ENCODE data around the gene CCDC142.

CCDC142 gene

DNA sequence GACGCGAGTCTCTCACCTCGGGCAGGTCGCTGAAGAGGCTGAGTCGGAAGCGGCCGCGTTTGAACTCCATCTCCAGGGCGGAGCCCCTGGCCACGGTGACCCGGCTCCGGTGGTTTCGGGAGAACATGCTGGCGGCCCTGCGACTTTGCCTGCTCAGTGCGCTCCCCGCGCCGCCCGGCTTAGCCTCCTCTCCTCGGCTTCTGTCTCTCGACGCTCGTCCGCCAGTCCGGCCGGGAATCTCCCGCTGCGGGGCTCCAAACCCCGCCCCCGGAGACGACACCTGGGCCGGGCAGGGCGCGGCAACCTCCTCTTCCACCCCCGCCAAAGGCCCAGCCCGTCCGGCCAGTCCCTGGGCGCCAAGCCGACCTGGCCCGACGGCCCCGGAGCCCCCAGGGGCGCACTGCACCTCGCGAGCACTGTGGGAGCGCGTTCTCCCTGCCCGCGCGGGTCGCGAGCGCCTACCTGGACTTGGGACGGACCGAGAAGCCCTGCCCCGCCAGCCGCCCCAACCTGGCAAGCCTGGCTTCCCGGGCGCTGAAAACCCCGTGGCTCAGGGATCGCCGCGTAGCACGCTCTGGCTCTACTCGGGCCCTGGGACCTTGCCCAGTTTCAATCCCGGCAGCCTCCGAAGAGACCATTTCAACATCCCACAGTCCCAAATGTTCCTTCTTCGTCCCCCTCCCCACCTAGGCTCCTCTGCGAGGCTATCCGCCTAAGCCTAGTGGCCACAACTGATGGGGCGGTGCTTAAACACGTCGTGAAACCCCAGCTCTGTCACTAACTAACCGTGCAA is 40.9 kb downstream of the CCDC142 start, which contains the start of gene RTKN:
RTKN (minus strand) TSS at position 248 of the 793 bp plus-strand sequence; CDS start at position 127, 121 bp downstream.
- peak in 1 of 2 donors; percentile 17 for DNase-seq (ENCODE audit: low read depth in 2 of 2)
- TF ChIP-seq, protein P1, sequence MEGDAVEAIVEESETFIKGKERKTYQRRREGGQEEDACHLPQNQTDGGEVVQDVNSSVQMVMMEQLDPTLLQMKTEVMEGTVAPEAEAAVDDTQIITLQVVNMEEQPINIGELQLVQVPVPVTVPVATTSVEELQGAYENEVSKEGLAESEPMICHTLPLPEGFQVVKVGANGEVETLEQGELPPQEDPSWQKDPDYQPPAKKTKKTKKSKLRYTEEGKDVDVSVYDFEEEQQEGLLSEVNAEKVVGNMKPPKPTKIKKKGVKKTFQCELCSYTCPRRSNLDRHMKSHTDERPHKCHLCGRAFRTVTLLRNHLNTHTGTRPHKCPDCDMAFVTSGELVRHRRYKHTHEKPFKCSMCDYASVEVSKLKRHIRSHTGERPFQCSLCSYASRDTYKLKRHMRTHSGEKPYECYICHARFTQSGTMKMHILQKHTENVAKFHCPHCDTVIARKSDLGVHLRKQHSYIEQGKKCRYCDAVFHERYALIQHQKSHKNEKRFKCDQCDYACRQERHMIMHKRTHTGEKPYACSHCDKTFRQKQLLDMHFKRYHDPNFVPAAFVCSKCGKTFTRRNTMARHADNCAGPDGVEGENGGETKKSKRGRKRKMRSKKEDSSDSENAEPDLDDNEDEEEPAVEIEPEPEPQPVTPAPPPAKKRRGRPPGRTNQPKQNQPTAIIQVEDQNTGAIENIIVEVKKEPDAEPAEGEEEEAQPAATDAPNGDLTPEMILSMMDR (IDR thresholded peaks at IDR 0.05; ENCODE audit: low read depth, low read length) = no peak
- H3K4me3 ChIP-seq (replicated peaks in 1 of 2; ENCODE audit: low read depth in 2 of 2, low read length in 2 of 2) = peak within 1 kb of the TSS; percentile 59 to 71

DNA sequence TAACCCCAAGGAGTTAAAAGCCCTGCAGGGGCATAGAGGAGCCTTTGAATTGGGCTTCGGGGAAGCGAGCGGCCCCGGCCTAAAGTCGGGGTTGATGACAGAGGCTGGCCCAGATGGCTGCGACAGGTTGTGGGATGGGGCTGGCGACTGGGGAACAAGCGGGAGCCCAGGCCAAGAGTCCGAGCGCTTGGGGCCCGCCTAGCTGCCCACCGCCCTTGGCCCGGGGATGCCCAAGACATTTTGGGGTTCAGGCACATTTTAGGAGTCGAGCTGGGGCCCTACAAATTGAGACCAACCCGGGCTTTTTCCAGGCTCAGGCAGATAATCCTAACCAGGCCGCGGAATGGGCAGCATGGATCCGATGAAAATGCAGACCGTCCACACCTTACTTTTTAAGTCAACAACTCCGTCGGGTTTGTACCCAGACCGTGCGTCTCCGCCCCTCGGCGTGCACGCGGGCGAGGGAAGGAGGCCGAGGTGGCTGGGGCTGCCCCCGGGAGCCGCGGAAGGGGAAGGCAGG is 41.6 kb downstream of the CCDC142 start:
- no peak for DNase-seq (ENCODE audit: low read depth in 2 of 2)
- TF ChIP-seq, protein P1 (IDR thresholded peaks at IDR 0.05; ENCODE audit: low read depth, low read length) = no peak
- no peak overlapping the region for H3K4me3 ChIP-seq (replicated peaks in 1 of 2; ENCODE audit: low read depth in 2 of 2, low read length in 2 of 2)

DNA sequence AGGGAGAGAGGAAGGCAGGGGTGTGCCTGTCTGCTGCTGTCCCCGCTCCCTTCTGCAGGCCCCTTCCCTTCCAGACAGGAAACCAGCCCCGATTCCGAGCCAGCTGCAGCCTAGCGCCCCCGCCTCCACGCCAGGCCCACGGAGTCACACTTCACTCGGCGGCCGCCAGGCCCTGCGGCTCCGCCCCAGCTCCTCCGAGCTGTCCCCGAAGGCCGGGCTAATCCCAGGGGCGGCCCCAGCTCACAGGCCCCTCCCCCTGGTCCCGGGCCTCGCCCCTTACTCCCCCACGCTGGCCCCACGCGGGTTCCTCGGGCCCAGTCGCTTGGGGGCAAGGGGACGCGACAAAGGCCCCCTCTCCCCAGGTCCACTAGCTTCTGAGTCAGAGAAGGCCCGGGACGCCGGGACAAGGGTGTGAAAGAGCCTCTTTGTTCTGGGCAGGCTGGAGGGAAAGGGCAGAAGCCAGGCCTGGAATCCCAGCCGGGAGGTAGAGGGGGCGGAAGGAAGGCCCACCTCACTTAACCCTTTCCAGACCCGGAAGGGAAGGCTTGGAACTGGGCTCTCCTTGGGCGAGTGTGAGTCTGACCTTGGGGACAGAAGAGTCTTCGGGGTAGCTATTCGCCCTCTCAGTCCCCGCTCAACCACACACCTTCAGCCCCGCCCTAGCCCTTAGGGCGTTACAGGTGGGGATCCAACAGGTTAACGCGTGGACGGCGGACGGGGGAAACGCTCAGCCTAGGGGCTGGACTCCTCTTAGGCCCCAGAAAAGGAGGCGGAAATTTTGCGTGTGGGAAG is 42.2 kb downstream of the CCDC142 start:
- peak; percentile 77 to 91 for DNase-seq (ENCODE audit: low read depth in 2 of 2)
- peak overlapping the region; percentile 59 to 71 for H3K4me3 ChIP-seq (replicated peaks in 1 of 2; ENCODE audit: low read depth in 2 of 2, low read length in 2 of 2)
- TF ChIP-seq, protein P1 (IDR thresholded peaks at IDR 0.05; ENCODE audit: low read depth, low read length) = peak; percentile 18

DNA sequence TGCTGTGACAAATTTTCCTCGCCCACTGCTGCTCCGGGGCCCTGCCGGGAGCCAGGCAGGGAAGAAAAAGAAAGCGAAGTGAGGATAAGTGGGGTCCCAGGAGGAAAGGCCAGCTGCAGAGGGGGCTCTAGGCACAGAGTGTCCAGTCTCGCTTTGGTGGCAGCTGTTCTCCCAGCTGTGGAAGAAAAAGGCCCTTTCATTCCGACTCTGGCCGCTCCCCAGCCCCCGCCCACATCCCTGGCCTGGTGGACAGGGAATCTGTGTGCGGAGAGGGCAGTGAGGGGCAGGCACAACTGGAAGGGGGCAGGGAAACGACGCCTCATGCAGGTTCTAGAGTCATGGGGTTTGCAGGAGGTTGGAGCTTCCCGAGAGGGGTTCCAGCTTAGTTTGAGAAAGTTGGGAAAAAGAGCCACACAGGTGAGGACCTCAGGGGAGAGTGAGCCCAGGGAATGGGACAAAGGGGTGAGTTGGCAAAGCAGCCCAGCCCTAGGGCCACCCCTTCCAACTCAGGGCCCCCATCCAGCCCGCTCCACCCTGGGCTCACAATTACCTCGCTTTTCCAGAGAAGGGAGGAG is 42.9 kb downstream of the CCDC142 start:
- peak overlapping the region; percentile 59 to 71 for H3K4me3 ChIP-seq (replicated peaks in 1 of 2; ENCODE audit: low read depth in 2 of 2, low read length in 2 of 2)

DNA sequence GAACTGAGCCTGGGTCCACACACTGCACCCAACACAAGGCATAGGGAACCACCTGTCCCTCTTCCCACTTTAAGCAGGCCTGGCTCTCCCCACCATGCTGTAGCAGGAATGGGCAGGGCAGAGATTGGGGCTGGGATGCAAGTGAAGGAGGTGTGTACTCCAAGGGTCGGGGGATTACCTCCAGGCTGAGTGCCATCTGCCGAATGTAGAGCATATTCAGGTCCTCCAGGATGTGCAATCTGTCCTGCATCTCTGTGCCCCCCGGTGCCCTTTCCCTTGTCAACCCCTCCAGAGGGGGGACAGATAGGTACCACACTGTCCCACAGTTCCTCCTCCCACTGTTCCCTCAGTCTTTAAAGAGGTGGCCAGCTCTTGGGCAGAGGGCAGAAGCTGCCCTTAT is 43.4 kb downstream of the CCDC142 start:
- DNase-seq (ENCODE audit: low read depth in 2 of 2) = no peak
- TF ChIP-seq, protein P1 (IDR thresholded peaks at IDR 0.05; ENCODE audit: low read depth, low read length) = no peak
- H3K4me3 ChIP-seq (replicated peaks in 1 of 2; ENCODE audit: low read depth in 2 of 2, low read length in 2 of 2) = peak overlapping the region; percentile 59 to 71

More for the DNA sequence above, 42.9 kb downstream of the CCDC142 start:
- TF ChIP-seq, protein P1 (IDR thresholded peaks at IDR 0.05; ENCODE audit: low read depth, low read length) = no peak
- peak; percentile 54 to 74 for DNase-seq (ENCODE audit: low read depth in 2 of 2)

DNA sequence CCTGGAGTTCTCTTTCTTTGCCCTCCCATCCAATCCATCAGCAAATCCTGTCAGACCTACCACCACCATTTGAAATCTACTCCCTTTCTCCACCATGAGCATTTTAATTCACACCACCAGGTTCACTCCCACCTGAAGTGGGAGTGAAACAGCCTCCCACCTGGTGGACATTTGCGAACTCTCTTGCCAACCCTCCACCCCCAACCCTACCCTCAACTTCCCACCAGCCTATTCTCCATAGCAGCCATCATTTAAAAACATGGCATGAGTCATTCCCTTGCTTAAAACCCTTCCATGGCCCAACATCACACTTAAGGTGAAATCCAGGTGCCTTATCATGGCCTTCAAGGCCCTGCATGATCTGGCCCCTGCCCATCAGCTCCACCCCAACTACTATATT is 44.5 kb downstream of the CCDC142 start:
- no peak overlapping the region for H3K4me3 ChIP-seq (replicated peaks in 1 of 2; ENCODE audit: low read depth in 2 of 2, low read length in 2 of 2)
- no peak for DNase-seq (ENCODE audit: low read depth in 2 of 2)
- TF ChIP-seq, protein P1 (IDR thresholded peaks at IDR 0.05; ENCODE audit: low read depth, low read length) = no peak

Measured in cardiac fibroblast (primary cell).